ENCODE data around the gene SPAG6.

The SPAG6 gene

DNA sequence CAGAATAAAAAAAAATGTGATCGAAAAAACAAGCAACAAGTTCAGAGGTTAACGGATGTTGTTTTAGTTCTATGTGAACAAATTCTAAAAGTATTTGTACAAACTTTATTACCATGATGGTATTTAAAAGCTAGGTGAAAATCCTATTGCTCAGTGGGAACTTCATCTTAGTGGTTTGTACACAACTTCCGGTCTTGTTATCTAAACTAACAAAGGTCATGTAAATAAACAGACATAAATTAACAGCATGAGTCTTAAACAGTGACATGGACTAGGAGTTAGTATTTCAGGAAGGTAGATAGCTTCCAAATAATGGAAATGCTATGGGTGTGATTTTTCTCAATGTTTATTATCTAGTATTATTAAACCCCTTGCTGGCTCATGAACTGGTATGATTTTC, 83.8 kb downstream of the SPAG6 start:
- H3K27me3 Mint-ChIP-seq (ENCODE audit: low read depth), result peaks cover 4% of the 10 kb centered on the region
- H3K27ac Mint-ChIP-seq, result no peak overlapping the region
- no peaks in the 10 kb centered on the region for H3K9me3 Mint-ChIP-seq
- peaks cover 47% of the 10 kb centered on the region for H3K4me1 Mint-ChIP-seq
- TF ChIP-seq, protein P1, sequence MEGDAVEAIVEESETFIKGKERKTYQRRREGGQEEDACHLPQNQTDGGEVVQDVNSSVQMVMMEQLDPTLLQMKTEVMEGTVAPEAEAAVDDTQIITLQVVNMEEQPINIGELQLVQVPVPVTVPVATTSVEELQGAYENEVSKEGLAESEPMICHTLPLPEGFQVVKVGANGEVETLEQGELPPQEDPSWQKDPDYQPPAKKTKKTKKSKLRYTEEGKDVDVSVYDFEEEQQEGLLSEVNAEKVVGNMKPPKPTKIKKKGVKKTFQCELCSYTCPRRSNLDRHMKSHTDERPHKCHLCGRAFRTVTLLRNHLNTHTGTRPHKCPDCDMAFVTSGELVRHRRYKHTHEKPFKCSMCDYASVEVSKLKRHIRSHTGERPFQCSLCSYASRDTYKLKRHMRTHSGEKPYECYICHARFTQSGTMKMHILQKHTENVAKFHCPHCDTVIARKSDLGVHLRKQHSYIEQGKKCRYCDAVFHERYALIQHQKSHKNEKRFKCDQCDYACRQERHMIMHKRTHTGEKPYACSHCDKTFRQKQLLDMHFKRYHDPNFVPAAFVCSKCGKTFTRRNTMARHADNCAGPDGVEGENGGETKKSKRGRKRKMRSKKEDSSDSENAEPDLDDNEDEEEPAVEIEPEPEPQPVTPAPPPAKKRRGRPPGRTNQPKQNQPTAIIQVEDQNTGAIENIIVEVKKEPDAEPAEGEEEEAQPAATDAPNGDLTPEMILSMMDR (IDR thresholded peaks at IDR 0.05; ENCODE audit: unreplicated experiment in 3 of 3), result no peak
- H3K36me3 Mint-ChIP-seq (ENCODE audit: low read depth), result no peaks in the 10 kb centered on the region
- no peak overlapping the region for H3K4me3 Mint-ChIP-seq

DNA sequence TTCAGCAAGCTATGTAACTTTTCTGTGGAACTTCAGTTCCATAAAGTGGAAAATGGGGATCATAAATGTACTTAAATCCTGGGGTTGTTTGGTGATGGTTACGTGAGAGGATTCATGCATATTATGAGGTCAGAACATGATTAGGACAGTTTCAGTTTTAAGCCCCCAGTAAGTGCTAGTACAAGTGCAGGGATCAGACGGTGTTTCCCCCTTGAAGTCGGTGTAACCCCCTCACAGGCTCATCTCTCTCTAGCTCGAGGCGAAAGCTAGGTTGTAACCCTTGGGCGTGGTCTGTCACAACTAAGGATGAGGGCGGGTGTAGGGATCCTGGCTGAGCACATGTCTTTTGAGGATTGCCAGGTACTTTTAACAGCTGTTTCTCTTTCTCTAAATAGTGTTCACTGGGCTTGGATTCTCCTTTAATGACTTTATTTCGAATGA, 84.7 kb downstream of the SPAG6 start:
- Mint-ChIP-seq H3K4me3 (no peak overlapping the region), H3K27me3 (ENCODE audit: low read depth) (peaks cover 4% of the 10 kb centered on the region), H3K27ac (peak overlapping the region in 1 of 3 experiments; percentile 2), H3K4me1 (peaks cover 52% of the 10 kb centered on the region), H3K9me3 (no peaks in the 10 kb centered on the region), H3K36me3 (ENCODE audit: low read depth) (no peaks in the 10 kb centered on the region)
- TF ChIP-seq, protein P1 (IDR thresholded peaks at IDR 0.05; ENCODE audit: unreplicated experiment in 3 of 3), result no peak

DNA sequence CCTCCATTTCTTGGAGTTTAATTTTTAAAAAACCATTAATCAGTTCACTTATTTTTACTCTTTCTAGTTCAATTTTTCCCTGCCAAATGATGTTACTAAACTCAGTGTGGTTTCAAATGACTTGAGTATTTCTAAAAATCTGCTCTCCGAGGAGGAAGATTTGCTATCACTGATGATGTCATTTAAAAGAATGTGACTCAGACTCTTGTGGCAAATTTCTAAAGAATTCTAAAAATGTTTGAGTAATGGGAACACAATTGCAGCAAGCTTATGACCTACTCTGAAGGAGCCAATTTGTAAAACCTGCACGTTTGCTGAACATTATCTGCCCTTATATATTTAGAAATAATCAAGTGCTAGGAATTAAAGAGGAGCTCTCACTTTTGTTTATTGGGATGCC, 88.6 kb downstream of the SPAG6 start:
- H3K4me3 Mint-ChIP-seq, result peak overlapping the region in 1 of 3 experiments; percentile 18
- peak overlapping the region; percentile 22 to 73 (median 72) for H3K27ac Mint-ChIP-seq
- H3K9me3 Mint-ChIP-seq, result no peaks in the 10 kb centered on the region
- H3K27me3 Mint-ChIP-seq (ENCODE audit: low read depth), result no peaks in the 10 kb centered on the region
- TF ChIP-seq, protein P1 (IDR thresholded peaks at IDR 0.05; ENCODE audit: unreplicated experiment in 3 of 3), result no peak
- H3K4me1 Mint-ChIP-seq, result peaks cover 50% of the 10 kb centered on the region
- no peaks in the 10 kb centered on the region for H3K36me3 Mint-ChIP-seq (ENCODE audit: low read depth)

DNA sequence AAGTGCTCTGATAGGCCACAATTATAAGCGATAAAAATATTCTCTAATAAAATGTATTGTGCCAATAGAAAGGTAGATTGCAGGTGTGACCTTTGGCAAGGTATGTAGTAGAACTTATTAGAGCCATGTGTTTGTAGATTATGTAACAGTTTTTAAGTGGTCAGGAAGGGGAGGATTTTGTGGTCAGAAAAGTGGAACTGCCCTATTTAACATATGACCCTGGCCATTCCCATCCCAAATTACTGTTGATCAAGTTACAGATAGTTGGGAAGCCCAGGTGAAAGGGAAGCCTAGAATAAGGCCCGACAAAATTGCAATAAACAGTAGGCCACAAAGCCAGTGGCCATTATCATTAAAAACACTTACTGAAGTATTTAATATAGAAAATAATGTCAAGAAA, 89.2 kb downstream of the SPAG6 start:
- TF ChIP-seq, protein P1 (IDR thresholded peaks at IDR 0.05; ENCODE audit: unreplicated experiment in 3 of 3), result no peak
- Mint-ChIP-seq H3K36me3 (ENCODE audit: low read depth) (no peaks in the 10 kb centered on the region), H3K4me1 (peaks cover 45% of the 10 kb centered on the region), H3K4me3 (peak overlapping the region in 2 of 3 experiments; percentile 7 to 39), H3K27me3 (ENCODE audit: low read depth) (no peaks in the 10 kb centered on the region), H3K9me3 (no peaks in the 10 kb centered on the region), H3K27ac (peak overlapping the region; percentile 22 to 73 (median 72))

DNA sequence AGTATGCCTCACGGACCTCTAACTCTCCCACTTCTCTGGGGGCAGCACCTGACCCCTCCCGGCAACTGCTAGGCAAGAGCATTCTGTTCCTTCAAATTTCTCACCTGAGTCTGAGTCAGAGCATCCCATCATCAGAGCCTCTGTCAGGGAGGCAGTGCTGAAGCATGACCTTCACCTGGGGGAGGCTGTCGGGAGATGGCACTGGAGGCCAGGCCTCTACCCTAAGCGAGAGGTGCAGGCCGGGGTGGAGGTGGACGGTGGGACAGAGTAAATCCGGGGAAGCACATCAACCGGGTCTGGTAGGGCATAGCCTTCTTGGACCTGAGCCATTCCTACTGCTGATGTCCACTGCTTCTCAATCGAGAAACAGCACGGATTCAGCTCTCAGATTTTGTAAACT, 90.4 kb downstream of the SPAG6 start:
- Mint-ChIP-seq H3K27ac (peak overlapping the region; percentile 30 to 69 (median 51)), H3K9me3 (no peaks in the 10 kb centered on the region), H3K4me3 (peak overlapping the region; percentile 69 to 75 (median 70)), H3K36me3 (ENCODE audit: low read depth) (no peaks in the 10 kb centered on the region), H3K4me1 (peaks cover 41% of the 10 kb centered on the region), H3K27me3 (ENCODE audit: low read depth) (no peaks in the 10 kb centered on the region)
- TF ChIP-seq, protein P1 (IDR thresholded peaks at IDR 0.05; ENCODE audit: unreplicated experiment in 3 of 3), result no peak

DNA sequence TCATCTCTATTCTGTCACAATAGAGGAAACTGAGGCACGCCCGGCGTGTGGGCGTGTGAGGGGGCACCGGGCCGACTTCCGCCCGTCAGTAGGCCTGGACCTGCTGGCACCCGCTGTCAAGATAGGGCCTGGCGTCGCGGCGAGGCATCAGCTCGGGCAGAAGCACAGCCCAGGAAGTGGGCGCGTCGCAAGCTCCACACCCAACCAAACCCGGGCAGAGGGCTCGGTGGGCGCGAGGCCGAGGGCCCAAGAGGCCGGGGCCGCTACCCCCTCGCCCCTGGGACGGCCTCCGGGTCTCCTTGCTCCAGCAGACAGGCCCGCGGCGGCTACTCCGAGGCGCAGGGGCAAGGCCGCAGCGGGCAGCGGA, 91.2 kb downstream of the SPAG6 start:
- Mint-ChIP-seq H3K27me3 (ENCODE audit: low read depth) (no peaks in the 10 kb centered on the region), H3K36me3 (ENCODE audit: low read depth) (no peaks in the 10 kb centered on the region), H3K4me1 (peaks cover 49% of the 10 kb centered on the region)

More for the DNA sequence above, 91.2 kb downstream of the SPAG6 start:
- Mint-ChIP-seq H3K27ac (peak overlapping the region; percentile 30 to 99 (median 99)), H3K4me3 (peak overlapping the region; percentile 70 to 97 (median 95)), H3K9me3 (no peaks in the 10 kb centered on the region)
- TF ChIP-seq, protein P1 (IDR thresholded peaks at IDR 0.05; ENCODE audit: unreplicated experiment in 3 of 3), result no peak
